ENCODE data around the gene MEG3.

Gene MEG3

DNA sequence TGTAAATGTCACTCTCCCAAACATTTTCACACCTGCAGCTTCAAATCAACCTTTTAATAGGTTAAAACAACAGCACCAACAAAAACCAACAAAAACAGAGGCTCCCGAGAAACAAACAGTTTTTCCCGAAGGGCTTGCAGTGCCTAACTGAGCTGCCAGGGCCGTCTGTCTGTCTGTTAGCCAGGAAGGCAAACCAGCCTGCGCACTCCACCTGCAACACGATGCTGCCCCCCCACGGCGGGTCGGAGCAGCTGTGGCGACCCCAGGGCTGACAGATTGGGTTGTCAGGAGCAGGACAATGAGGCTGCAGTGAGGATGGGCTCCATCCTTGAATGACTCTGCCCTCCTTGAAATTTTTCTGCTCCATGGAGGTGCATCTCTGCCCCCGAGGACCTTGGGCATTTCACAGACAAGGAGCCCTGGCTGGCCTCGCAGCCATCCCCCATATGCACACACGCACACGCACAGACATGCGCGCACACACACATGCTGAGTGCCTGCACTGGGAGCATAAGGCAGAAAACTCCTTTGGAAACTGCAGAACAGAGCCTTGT, 75.0 kb downstream of the MEG3 start:
- DNase-seq (ENCODE audit: low read depth), result no peak
- no peak overlapping the region for H3K4me3 ChIP-seq (ENCODE audit: low read length)
- TF ChIP-seq, protein P1, sequence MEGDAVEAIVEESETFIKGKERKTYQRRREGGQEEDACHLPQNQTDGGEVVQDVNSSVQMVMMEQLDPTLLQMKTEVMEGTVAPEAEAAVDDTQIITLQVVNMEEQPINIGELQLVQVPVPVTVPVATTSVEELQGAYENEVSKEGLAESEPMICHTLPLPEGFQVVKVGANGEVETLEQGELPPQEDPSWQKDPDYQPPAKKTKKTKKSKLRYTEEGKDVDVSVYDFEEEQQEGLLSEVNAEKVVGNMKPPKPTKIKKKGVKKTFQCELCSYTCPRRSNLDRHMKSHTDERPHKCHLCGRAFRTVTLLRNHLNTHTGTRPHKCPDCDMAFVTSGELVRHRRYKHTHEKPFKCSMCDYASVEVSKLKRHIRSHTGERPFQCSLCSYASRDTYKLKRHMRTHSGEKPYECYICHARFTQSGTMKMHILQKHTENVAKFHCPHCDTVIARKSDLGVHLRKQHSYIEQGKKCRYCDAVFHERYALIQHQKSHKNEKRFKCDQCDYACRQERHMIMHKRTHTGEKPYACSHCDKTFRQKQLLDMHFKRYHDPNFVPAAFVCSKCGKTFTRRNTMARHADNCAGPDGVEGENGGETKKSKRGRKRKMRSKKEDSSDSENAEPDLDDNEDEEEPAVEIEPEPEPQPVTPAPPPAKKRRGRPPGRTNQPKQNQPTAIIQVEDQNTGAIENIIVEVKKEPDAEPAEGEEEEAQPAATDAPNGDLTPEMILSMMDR (conservative IDR thresholded peaks at IDR 0.05; ENCODE audit: low read length), result peak; percentile 13; the same call in 1 of the 2 replicates

DNA sequence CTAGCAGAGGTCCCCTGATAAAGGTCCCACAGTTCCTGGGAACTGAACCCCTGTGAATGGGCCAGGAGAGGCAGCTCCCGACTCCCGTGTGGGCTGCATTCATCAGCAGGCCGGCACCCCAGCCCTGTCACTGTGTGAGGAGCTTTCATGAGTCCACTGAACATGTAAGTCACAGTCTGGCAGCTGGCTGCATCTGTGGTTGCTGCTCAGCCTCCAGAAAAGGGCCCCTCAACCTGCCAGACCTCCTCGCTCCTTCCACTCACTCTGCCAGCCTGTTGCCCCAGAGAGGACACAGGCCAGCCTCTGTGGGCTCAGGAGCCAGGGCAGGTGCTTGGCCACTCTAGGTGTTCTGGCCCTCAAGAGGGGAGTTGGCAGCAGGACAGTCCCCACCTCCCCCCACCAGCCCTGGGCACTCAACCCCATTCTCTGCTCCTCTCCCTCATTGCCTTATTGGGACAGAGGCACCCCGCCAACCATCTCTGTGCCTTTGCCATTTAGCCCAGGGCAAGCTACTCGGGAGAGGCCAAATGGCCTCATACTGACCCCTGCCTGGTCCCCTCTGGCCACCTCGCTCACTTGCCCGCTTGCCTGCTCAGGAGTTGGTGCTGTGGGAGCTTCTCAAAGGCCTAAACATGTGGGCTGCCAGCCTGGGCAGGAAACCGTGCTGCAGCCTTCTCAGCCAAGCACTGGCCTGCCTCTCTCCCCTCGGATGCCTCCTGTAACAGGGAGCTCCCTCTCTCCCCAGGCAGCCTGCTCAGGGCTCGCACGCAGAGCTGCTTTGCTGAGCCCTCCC, 75.7 kb downstream of the MEG3 start:
- no peak overlapping the region for H3K4me3 ChIP-seq (ENCODE audit: low read length)
- TF ChIP-seq, protein P1 (conservative IDR thresholded peaks at IDR 0.05; ENCODE audit: low read length), result no peak
- DNase-seq (ENCODE audit: low read depth), result no peak

DNA sequence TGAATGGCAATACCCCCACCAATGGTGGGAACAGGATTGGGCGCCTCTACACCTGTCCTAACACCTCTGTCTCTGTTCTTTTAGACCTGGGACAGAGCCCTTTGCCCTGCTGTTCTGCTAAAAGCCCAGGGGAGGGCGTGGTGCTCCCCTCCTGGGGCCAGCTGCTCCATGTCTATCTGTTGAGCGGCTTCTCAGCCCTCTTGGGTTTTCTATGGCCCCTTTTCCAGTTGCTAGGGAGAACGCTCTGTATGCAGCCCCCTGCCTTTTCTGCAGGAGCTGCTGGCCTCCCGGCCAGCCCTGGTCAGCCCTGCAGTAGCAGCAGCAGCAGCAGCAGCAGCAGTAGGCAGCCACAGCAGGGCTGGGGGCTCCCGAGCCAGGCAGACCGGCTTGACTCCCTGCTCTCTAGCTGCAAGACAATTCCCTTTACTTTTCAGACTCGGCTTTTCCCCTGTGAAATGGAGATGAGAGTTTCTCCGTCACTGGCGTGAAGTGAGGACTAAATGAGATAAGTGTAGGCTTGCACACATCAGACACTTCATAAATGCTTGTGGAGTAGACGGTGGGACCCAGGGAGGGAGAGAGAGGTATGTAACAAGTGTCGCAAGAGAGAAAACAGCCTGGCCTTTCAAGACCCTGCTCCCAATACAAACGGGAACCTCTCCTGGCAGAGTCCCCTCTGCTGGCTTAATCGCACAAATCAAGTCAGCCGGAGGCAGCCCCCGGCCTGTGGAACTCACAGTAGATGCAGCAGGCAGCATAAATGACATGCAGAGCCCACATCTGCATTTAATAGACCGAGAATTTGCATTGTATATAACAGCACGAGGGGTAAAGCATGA, 76.6 kb downstream of the MEG3 start:
- TF ChIP-seq, protein P1 (conservative IDR thresholded peaks at IDR 0.05; ENCODE audit: low read length), result peak; percentile 1; the same call in 1 of the 2 replicates
- DNase-seq (ENCODE audit: low read depth), result no peak
- no peak overlapping the region for H3K4me3 ChIP-seq (ENCODE audit: low read length)

DNA sequence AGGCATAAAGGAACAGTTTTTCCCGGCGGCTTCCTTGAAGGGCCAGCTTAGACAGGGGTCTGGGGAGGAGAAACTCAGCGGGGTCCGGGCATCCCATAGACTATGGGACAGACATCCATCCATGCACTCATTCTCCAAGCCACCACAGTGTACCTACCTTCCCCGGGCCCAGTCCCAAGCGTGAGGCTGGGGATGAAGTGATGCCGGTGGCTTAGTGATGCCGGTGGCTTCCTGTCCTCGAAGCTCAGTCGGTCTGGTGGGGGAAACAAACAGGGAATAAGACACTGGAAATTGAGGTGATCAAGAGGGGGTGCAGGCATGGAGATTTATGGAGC, 77.2 kb downstream of the MEG3 start:
- no peak for DNase-seq (ENCODE audit: low read depth)
- TF ChIP-seq, protein P1 (conservative IDR thresholded peaks at IDR 0.05; ENCODE audit: low read length), result no peak
- H3K4me3 ChIP-seq (ENCODE audit: low read length), result no peak overlapping the region

DNA sequence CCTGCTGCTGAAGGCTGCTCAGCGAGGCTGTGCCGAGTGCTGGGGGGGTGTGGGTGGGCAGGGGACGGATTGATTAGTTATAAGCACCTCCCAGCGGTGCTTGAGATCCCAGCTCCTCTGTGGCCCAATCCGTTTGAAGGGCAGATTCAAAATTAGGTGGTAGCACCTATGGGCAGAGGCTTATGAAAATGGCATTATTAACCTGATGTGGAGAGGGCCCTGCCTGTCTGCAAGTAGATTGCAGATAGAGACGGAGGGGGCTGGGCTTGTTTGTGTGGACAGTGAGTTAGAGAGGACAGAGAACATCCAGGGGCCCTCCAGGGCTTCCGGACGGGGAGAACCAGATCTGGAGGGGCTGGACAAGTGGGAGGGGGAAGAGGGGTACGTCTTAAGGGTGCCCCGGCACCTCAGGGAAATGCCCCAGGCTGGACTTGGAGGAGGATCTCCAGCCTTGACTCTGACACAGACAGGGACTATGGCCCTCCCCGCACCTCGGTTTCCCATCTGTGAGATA, 77.8 kb downstream of the MEG3 start, which contains the start of gene RTL1:
Gene RTL1, minus strand, starts transcription at position 51 of the 514 bp plus-strand sequence. CDS start 18,934 bp downstream, outside the sequence.
- H3K4me3 ChIP-seq (ENCODE audit: low read length), result no peak within 1 kb of the TSS
- TF ChIP-seq, protein P1 (conservative IDR thresholded peaks at IDR 0.05; ENCODE audit: low read length), result no peak

DNA sequence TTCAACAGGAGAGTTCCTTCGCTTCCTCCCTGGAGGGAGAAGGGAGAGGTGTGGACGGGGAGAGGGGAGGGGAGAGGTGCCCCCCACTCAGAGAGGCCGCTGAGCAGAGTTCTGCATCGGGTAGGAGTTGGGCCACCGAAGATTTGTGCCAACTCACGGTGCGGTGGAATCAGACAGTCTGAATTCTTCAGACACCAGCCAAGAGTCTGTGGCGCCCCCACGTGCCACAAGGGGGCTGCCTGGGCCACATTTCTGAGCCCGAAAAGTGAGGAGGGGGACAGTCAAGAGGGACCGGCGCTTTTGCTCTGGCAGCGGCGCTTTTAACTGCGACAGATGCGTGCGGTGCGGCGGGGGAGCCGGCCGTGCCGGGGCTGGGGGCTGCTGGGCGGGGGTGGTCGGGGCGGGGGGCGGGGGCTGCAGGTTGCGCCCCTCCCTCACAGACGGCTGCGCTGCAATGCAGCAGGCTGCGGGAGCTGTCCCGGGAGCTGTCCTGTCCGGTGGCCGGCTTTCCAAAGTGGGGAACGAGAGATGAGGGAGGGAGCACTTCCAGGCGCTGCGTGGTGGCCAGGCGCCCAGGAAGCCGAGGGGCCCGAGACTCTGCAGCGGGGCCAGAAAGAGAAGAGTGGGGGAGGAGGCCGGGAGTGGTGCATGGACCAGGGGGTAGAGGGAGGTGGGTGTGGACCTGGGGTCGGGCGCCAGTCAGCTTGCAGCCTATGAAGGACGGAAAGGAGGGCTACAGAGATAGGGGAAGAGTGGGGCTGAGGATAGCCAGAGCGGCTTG, 78.6 kb downstream of the MEG3 start:
- no peak for DNase-seq (ENCODE audit: low read depth)
- TF ChIP-seq, protein P1 (conservative IDR thresholded peaks at IDR 0.05; ENCODE audit: low read length), result no peak; the same call in 1 of the 2 replicates
- no peak overlapping the region for H3K4me3 ChIP-seq (ENCODE audit: low read length)

More for the DNA sequence above, 77.8 kb downstream of the MEG3 start, which contains the start of gene RTL1:
- no peak for DNase-seq (ENCODE audit: low read depth)
